MCF 10A (cell line): Measurements from ENCODE around the gene AIM2. TPM values are rescaled to one million over a fixed set of nuclear protein-coding genes. Genes with fewer than 3 reads are reported as not detected.

Experiments used
- Bru-seq: library from RNA; stranded (reverse); fragments of 400-500 nt; gene quantifications from one replicate; lab custom pipeline; 2021; lab: Mats Ljungman, UMichigan
- BruChase-seq, 2 experiments: library from RNA; stranded (reverse); fragments of 400-500 nt; gene quantifications; one replicate each; lab custom pipeline; 2021; lab: Mats Ljungman, UMichigan
- BruUV-seq: library from RNA; stranded (reverse); fragments of 400-500 nt; replicated peaks from 2 replicates; lab custom pipeline; 2021; lab: Mats Ljungman, UMichigan
- CTCF ChIA-PET: fragments of 300-600 bp; sonication (Branson Sonifier 250); formaldehyde crosslinking; extraction: SDS; loops from one replicate; lab custom pipeline; 2021; ENCODE audit warnings: antibody characterized with exemption, inconsistent platforms; lab: Yijun Ruan, JAX
- POLR2A ChIA-PET: fragments of 300-600, 350-650 bp; sonication (Branson Sonifier 250); formaldehyde crosslinking; extraction: SDS; loops from one replicate; lab custom pipeline; 2020; ENCODE audit warnings: antibody characterized with exemption, inconsistent platforms; lab: Yijun Ruan, JAX
- DNase-seq: peaks from one replicate; pipeline ENCODE4 v3.0.0-alpha.2; 2018; ENCODE audit not compliant: unreplicated experiment
- H3K27ac Mint-ChIP-seq: one replicate; pipeline ENCODE4 v1.8.0; 2022; ENCODE audit warnings: mild to moderate bottlenecking, low read depth, mixed read lengths; ENCODE audit not compliant: unreplicated experiment
- H3K27me3 Mint-ChIP-seq: one replicate; pipeline ENCODE4 v1.8.0; 2022; ENCODE audit warnings: mixed read lengths; ENCODE audit not compliant: insufficient read depth, unreplicated experiment
- H3K36me3 Mint-ChIP-seq: one replicate; pipeline ENCODE4 v1.8.0; 2022; ENCODE audit warnings: mild to moderate bottlenecking, moderate library complexity, mixed read lengths; ENCODE audit not compliant: insufficient read depth, unreplicated experiment
- H3K4me1 Mint-ChIP-seq: one replicate; pipeline ENCODE4 v1.8.0; 2022; ENCODE audit warnings: mixed read lengths; ENCODE audit not compliant: insufficient read depth, unreplicated experiment
- H3K4me3 Mint-ChIP-seq: one replicate; pipeline ENCODE4 v1.8.0; 2022; ENCODE audit warnings: mild to moderate bottlenecking, moderate library complexity, mixed read lengths; ENCODE audit not compliant: unreplicated experiment
- H3K9me3 Mint-ChIP-seq: one replicate; pipeline ENCODE4 v1.8.0; 2022; ENCODE audit warnings: mixed read lengths; ENCODE audit not compliant: unreplicated experiment
- intact Hi-C: fragments of 100-400 bp; cut with micrococcal nuclease; formaldehyde crosslinking; loops from 2 replicates; pipeline ENCODE4 v1.14.1; 2022
- long read RNA-seq: library from polyadenylated mRNA; stranded (forward); transcript quantifications from one replicate; pipeline ENCODE4 v2.0.0, GENCODE V29; 2022
- total RNA-seq: library from RNA; stranded (reverse); gene quantifications from 2 replicates; pipeline ENCODE4 v1.2.3, GENCODE V29; 2022
- TF ChIP-seq, protein P1 (sequence below): fragments of 200-600 bp; IDR thresholded peaks from one replicate; pipeline ENCODE4 v1.8.0; 2022; ENCODE audit warnings: antibody characterized with exemption, mild to moderate bottlenecking; ENCODE audit not compliant: unreplicated experiment

Gene AIM2, protein sequence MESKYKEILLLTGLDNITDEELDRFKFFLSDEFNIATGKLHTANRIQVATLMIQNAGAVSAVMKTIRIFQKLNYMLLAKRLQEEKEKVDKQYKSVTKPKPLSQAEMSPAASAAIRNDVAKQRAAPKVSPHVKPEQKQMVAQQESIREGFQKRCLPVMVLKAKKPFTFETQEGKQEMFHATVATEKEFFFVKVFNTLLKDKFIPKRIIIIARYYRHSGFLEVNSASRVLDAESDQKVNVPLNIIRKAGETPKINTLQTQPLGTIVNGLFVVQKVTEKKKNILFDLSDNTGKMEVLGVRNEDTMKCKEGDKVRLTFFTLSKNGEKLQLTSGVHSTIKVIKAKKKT
- not detected in 2 replicates for total RNA-seq
- Bru-seq, nascent RNA, result percentile 18 among the genes with signal in this experiment
- BruChase-seq, experiment 1, labeled RNA remaining after a 6-hour chase, result percentile 16 among the genes with signal in this experiment
- percentile 16 among the genes with signal in this experiment for BruChase-seq, experiment 2, labeled RNA remaining after a 2-hour chase
- long read RNA-seq, partial matches to known transcripts, result 0 of 1 reads
- long read RNA-seq, other reads (novel, unspliced or antisense), result 1 of 1 reads

DNA sequence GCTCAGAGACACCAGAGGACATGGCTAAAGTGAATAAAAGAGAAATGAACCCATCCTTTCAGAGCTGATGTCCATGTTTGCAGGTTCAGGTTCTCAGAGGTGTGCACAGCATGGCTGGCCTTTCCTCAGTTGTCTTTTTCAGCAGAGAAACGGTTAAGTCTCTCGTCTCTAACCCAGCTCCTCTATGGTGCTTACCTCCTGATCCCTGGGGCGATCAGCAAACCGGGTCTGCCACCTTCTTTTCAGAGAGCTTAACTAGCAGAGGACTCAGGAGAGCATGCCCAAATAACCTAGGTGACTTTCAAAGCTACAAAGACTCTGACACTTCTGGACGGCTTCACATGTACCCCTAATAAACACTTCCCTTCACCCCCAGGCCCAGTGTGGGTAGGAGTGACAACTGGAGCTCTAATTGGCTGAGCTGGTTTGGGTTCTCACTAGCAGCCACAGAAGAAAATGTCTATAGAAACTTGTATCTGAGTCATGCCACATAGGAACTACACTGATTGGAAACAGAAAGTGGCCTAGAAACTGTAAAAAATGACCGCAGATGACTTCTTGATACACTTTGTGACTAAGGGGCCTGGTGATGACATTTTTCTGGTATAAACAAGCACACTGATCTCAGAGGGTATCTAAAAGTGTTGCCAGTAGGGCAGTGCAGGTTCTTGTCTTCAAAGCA is at the start of gene AIM2:
Gene AIM2 (minus strand): TSS at position 329 of the 682 bp plus-strand sequence. CDS start 3,267 bp downstream, outside the sequence.
- TF ChIP-seq, protein P1, sequence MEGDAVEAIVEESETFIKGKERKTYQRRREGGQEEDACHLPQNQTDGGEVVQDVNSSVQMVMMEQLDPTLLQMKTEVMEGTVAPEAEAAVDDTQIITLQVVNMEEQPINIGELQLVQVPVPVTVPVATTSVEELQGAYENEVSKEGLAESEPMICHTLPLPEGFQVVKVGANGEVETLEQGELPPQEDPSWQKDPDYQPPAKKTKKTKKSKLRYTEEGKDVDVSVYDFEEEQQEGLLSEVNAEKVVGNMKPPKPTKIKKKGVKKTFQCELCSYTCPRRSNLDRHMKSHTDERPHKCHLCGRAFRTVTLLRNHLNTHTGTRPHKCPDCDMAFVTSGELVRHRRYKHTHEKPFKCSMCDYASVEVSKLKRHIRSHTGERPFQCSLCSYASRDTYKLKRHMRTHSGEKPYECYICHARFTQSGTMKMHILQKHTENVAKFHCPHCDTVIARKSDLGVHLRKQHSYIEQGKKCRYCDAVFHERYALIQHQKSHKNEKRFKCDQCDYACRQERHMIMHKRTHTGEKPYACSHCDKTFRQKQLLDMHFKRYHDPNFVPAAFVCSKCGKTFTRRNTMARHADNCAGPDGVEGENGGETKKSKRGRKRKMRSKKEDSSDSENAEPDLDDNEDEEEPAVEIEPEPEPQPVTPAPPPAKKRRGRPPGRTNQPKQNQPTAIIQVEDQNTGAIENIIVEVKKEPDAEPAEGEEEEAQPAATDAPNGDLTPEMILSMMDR, result no peak
- H3K9me3 Mint-ChIP-seq, result no peaks in the 10 kb centered on the region
- ChIA-PET POLR2A (interaction anchor here (1.4 kb wide), 1 partner anchor 23 kb away, joined by 5 read pairs; no protein-coding TSS in a partner anchor), CTCF (interaction anchor here (0.6 to 2.0 kb wide), 11 partner anchors 9 to 1939 kb away, joined by 3 to 10 read pairs (median 4); no protein-coding TSS in a partner anchor)
- no peak within 1 kb of the TSS for H3K4me3 Mint-ChIP-seq
- no peaks in the 10 kb centered on the region for H3K36me3 Mint-ChIP-seq
- no peaks in the 10 kb centered on the region for H3K27me3 Mint-ChIP-seq
- intact Hi-C loops, result no loop called here
- no peaks in the 10 kb centered on the region for H3K4me1 Mint-ChIP-seq
- BruUV-seq, result no TSS peak
- DNase-seq, result no peak
- no peak within 1 kb of the TSS for H3K27ac Mint-ChIP-seq

DNA sequence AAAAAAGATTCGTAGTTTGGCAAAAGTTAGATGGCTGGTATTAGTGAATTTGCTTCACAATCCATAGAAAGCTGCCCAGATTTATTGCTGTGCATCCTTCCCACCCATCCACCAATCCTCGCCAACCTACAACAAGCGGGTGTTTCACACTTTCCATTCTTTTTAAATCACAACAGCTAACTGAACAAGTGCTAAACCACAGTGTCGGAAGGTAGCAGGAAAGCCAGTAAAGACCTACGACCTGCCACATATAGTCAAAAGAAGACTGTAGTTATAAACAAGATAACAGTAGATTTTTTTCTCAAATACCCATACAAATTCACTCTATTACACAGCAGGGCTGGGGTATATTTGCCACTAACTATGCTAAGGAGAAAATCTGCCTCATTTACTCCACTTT is 47.0 kb upstream of the AIM2 start:
- no peak overlapping the region for H3K27ac Mint-ChIP-seq
- TF ChIP-seq, protein P1, result no peak
- no TSS peak for BruUV-seq
- H3K4me1 Mint-ChIP-seq, result peaks cover 11% of the 10 kb centered on the region
- H3K4me3 Mint-ChIP-seq, result no peak overlapping the region
- POLR2A ChIA-PET, result interaction anchor here (0.7 to 1.6 kb wide), 4 partner anchors 10 to 1112 kb away, joined by 3 to 4 read pairs (median 4); no protein-coding TSS in a partner anchor
- intact Hi-C loops, result no loop called here
- DNase-seq, result no peak
- no peaks in the 10 kb centered on the region for H3K27me3 Mint-ChIP-seq
- H3K9me3 Mint-ChIP-seq, result no peaks in the 10 kb centered on the region
- no peaks in the 10 kb centered on the region for H3K36me3 Mint-ChIP-seq
- CTCF ChIA-PET, result interaction anchor here (5.8 kb wide), 1 partner anchor 9 kb away, joined by 55 read pairs; no protein-coding TSS in a partner anchor

DNA sequence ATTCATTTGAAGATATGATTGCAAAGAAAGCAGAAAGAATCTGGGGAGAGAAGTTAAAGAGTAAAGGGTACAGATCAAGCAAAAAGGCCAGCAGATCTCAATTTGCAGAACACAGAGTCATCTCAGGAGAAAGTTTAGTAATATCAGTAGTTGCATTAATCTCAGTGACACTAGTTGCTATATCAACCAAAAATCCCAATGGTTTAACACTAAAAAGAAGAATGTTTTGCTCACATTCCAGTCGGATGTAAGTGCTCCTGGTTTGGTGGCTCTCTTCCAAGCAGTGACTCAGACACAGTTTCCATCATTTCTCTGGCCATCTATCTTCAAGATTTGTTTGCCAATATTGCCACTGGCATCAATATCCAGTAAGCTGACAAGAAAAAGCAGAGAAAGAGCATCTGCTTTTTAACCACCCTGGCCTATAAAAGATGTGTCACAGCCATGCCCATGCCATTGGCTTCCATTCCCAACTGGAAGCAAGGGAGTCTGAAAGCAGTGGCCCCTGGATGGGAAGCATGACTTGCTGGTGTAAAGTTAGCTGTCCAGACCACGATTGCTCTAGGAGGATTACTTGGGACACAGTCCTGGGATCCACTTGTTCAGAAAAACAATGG is 45.5 kb upstream of the AIM2 start:
- ChIA-PET POLR2A (interaction anchor here (0.6 to 1.6 kb wide), 7 partner anchors 8 to 1184 kb away, joined by 3 to 4 read pairs (median 3); no protein-coding TSS in a partner anchor), CTCF (interaction anchor here (0.6 to 5.8 kb wide), 2 partner anchors 10 to 872 kb away, joined by 3 to 55 read pairs; no protein-coding TSS in a partner anchor)
- H3K27me3 Mint-ChIP-seq, result no peaks in the 10 kb centered on the region
- TF ChIP-seq, protein P1, result no peak
- H3K4me1 Mint-ChIP-seq, result peaks cover 11% of the 10 kb centered on the region
- BruUV-seq, result no TSS peak
- no peak overlapping the region for H3K27ac Mint-ChIP-seq
- H3K36me3 Mint-ChIP-seq, result no peaks in the 10 kb centered on the region
- peak; percentile 87 for DNase-seq
- H3K4me3 Mint-ChIP-seq, result no peak overlapping the region
- H3K9me3 Mint-ChIP-seq, result no peaks in the 10 kb centered on the region
- intact Hi-C loops, result no loop called here
